ENCODE measurements around the gene CUX1.
"Not testable (repeated sequence)": the region's sequence is repeated elsewhere in the genome, so short reads cannot be mapped to it uniquely, and the experiment has no call there.

Gene CUX1

DNA sequence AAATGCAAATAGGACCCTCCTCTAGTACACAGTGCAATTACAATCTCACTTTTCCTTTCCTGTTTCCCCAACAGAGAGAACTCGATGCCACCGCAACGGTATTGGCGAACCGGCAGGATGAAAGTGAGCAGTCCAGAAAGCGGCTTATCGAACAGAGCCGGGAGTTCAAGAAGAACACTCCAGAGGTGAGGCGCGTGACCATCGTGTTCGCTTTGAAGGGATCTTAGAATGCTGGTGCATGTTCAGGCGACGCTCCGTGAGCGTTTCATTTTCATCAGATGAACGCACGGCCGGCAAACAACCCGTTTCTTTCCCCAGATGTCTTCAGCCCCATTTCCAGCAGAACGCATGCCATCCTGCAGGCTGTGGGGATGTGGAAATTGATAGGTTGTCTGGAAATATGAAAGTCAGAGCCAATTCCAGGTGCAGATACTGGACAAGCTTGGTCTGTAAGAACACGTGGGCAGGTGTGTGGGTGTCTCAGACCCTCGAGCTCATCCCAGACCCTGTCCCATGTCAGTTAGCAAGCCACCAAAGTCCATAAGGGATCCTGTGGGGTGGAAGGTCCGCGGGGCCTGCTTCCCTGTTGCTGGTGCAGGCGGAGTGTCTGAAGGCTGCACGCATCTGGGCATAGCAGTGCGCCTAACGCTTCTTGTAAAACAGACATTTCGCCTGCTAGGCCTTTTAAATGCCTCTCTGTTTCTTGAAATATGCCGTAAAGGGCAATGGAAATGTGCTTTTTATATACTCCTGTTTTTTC is 98.8 kb downstream of the CUX1 start:
- no peak for DNase-seq (ENCODE audit: low spot score)

DNA sequence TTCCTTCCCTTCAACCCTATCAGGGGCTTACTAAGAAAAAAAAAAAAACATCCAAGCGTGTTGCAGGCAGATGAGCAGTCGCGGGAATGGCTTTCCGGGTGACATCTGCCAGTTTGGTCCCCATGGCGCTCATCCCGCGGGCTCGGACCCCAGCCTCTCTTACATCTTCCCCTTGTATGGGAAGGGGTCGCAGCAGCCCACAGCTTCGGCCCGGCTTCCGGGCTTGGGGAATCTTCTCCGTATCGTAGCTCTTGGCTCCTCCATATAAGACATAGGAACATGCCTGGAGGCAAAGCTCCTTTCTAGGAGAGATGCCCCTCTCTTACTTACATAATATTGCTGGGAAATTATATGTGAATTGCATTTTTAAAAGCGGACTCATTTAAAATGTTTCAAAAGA is 99.5 kb downstream of the CUX1 start:
- DNase-seq (ENCODE audit: low spot score): no peak

DNA sequence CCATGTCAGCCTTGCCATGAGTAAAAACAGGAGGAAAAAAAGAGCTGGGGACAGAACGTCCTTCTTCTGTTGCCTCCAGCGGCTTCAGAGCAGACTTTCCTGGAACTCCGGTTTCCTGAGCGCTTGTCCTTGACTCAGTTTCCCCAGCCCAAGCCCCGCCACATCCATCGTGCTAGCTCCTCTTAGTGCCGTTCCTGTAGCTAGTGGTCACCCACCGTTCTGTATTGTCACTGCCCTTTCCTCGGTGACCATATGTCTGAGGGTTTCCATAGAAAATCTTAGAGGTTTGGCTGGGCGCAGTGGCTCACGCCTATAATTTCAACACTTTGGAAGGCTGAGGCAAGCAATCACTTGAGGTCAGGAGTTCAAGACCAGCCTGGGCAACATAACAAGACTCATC is 100.1 kb downstream of the CUX1 start:
- DNase-seq (ENCODE audit: low spot score): no peak

DNA sequence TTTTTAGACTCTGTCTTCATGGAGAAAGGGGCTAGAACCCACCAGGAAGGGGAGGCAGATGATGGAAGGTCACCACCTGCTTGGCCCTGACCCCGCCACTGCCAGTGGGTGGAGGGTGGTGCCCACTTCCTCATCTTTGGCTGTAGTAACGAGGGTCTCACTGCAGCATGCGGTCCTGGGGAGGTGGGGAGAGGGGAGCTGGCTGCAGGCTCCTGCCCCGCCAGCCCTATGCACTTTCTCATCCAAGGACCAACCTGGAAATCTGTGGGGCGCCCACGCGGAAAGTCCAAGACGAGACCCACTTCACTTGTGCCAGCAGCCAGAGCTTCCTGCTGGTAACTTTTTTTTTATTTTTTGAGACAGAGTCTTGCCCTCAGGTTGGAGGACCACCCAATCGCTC is 101.0 kb downstream of the CUX1 start:
- DNase-seq (ENCODE audit: low spot score): no peak

DNA sequence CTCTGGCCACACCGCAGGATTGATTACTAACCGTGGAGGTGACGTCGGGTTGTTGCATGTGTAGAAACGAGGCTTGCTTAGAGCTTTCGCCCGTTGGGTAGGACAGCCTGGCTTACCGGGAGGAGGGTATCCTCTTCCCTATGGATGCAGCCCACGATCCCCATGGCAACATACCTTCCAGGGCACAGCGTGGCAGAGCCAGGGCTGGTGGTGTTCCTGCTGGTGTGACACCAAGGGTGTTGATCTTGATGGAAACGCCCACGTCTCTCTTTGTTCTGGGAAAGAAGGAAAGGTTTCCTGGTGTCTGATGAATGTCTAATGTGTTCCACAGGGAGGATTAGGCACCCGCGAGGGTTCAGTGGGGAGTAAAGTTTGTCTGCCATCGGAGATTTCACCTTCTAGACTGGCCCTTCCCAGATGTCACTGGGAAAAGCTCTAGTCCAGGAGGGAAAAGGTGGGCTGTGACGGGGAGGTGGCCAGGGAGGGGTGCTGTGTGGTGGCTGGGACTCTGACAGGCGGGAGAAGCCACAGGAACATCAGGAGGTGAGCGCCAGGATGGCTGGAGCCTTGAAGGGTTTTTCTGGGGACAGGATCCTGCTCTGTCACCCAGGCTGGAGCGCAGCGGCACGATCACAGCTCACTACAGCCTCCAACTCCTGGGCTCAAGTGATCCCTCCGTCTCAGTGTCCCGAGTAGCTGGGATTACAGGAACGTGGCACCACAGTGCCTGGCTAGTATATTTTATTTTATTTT is 102.1 kb downstream of the CUX1 start:
- DNase-seq (ENCODE audit: low spot score): peak; percentile 47

DNA sequence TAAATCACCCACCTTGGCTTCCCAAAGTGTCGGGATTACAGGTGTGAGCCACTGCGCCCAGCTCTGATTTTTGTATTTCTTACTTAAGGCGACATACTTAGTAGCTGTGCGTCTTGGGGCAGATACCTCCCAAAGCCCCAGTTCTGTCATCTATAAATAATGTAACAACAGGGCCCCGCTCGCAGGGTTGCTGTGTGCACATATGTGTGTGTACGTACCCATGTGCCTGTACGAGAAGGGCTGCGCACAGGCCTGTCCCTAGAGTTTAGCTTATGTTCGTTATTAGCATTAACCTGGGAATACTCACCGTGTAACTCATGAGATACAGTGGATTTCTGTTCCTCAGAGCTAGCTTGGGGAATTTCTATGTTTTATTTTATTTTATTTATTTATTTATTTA is 103.6 kb downstream of the CUX1 start:
- DNase-seq (ENCODE audit: low spot score): no peak

DNA sequence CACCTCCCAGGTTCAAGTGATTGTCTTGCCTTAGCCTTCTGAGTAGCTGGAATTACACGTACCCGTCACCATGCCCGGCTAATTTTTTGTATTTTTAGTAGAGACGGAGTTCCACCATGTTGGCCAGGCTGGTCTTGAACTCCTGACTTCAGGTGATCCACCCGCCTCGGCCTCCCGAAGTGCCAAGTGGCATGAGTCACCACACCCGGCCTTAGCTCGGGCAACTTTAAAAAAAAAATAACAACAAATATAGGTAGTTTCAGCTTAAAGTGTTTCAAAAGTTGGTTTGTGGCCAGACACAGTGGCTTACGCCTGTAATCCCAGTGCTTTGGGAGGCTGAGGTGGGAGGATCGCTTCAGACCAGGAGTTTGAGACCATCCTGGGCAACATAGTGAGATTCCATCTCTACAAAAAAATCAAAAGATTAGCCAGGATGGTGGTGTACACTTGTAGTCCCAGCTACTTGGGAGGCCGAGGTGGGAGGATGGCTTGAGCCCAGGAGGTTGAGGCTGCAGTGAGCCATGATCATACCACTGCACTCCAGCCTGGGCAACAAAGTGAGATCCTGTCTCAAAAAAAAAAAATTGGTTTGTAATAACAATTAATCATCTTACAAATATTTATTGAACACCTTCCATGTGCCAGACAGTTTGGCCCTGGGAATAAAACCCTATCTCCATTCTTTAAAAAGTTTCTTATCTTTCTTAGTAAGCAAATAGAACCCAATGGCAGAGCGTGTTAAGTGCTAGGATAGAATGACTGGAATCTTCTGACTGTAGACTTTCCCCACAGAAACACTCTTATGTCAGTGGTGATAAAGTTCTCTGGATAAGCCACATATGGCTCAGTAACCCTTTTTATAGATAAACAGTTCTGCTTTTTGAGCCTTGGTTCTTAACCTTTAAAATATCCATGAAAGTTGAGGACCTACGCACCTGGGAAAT is 104.4 kb downstream of the CUX1 start:
- DNase-seq (ENCODE audit: low spot score): not testable (repeated sequence)

DNA sequence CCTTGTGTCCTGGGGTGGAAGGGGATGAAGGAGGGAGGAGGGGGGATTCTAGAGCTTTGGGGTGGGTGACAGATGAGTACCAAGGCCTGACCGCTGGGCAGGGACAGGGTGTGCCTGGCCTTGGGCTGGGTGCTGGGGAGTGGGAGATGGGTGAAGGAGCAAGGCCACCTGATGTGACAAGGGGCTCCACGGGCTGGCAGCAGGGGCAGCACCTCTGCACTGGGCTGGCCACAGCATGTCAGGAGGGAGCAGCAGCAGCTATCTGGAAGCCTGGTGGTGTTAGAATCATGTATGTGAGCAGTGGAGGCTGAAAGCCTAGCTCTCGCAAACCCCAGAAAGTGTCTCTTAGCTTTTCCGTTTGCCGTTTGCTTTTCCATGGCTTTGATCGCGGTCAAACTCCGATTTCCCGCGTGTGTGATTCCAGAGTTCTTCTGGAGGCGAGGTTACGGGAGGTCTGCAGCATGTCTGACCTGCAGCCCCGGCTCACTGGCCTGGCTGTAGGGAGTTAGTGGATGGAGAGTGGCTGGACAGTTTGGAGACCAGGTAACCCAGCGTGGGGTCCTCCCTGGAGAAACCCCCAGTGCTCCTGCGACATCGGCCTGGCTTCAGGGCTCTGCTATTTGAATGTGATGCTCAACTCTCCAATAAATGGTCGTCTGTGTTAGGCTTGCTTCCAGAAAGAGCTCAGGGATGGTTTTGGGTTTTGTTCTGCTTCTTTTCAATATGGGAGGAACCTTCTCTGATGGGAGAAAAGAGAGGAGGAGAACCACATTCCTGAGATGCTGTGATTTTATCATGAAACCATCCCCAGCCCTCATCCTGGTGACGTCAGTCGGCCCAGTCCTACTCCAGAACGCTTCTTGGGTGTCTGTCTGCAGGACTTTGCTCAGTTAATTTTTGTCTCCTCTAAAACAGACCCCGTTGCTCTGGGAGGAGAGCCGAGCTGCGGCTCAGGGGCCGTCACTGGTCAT is 105.5 kb downstream of the CUX1 start:
- DNase-seq (ENCODE audit: low spot score): no peak

DNA sequence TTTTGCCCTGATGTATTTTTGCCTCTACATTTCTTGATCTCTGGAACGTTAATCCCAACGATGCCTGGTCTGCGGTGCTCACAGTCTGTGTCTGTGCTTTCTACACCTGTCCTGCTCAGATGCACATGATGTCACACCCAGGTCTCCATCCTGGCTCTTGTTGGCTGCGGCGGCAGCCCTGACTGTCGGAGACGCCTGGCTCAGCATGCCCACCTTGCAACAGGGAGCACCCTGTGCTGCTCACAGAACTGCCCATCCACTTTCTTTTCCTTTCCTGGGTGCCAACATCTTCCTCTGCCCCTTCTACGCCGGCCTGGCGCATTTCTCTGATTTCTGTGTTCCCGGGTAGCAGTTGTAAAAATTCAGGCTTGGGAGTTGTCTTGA is 106.2 kb downstream of the CUX1 start:
- DNase-seq (ENCODE audit: low spot score): no peak

DNA sequence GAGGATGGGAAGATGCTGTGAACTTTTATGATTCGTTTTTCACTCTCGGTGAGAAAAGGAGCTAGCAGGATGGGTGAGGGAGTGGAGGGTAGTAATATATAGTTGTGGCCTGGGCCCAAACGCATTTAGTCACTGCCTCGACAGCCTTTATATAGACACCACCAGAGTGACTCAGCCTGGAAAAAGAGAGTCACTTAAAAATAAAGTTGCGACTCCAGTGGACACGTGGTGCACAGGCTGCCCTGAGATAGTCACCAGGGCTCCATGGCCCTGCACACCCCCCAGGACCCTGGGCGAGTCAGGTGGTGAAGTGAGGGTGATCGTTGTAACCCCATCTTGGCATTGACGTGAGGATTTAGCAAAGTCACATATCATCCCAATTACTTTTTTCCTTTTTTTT is 106.7 kb downstream of the CUX1 start:
- no peak for DNase-seq (ENCODE audit: low spot score)

DNA sequence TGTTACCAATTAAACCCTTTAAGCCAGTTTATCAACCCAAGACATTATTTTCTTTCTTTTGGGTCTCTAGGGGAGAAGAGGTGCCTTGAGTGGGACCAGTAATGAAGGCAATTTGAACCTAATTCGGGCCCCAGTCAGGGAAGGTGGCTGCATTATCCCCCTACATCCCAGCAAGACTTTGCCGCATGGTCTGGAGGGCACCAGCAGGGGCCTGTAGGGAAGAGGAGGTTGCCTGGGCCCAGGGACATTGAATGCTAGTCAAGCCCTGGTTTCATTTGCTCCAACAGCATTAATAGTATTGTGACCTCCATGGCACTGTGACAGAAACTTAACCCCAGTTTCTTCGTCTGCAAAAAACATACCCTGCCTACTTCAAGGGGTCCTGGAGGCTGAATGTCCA is 108.8 kb downstream of the CUX1 start:
- DNase-seq (ENCODE audit: low spot score): no peak

DNA sequence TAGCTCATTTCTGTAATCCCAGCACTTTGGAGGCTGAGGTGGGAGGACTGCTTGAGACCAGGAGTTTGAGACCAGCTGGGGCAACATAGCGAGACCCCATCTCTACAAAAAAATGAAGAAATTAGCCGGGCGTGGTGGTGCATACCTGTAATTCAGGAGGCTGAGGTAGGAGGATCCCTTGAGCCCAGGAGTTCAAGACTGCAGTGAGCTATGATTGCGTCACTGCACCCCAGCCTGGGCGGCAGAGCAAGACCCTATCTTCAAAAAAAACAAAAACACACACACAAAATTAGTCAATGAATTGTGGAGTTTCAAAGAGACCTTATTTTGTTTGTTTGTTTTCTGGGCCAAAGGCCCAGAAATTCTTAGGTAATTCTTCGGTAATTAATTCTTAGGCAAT is 110.0 kb downstream of the CUX1 start:
- no peak for DNase-seq (ENCODE audit: low spot score)

DNA sequence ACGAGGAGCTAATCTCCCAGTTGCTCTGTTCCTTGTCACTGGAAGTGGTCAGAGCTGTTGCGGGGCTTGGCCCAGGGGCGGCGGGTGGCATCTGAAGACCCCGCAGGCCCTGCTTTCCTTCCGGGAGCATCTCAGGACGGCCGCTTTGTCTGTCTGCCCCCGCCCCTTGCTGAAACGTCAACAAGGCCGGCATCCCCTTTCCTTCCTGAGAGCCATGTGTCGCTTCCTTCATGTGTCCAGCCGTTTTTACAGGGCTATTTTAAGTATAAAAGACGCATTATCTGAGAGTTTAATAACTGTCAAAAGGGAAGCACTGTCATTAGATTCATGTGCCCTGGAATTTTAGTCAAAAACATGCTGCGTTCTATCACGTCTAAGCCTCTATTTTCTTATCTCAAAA is 110.4 kb downstream of the CUX1 start:
- DNase-seq (ENCODE audit: low spot score): no peak

DNA sequence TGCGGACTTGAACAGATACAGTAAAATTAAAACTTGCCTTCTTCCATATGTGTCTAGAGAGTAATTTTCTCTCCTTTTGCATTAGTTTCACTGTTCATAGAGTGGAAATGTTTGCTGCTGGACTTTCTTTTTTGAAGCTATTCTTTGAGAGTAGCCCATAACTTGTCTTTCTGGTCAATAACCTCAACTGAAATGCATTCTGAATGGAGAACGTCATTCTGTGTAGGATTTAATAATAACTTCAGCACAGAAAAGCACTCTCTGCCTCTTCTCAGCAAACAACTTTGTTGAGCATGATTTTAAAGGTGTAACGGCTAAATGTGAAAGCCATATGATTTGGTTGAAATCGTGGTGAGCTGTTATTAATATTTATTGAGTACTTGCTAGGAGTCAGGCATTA is 111.8 kb downstream of the CUX1 start:
- no peak for DNase-seq (ENCODE audit: low spot score)

DNA sequence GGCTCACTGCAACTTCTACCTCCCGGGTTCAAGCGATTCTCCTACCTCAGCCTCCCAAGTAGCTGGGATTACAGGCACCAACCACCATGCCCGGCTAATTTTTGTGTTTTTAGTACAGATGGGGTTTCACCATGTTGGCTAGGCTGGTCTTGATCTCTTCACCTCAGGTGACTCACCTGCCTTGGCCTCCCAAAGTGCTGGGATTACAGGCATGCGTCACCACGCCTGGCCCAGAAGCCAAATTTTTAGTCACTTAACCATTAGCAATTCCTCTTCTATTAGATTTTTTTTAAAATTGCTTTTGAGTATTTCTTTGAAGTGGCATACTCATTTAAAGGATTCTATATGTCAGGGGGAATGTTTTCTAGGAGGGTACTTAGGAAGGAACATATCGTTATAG is 112.5 kb downstream of the CUX1 start:
- DNase-seq (ENCODE audit: low spot score): not testable (repeated sequence)

DNA sequence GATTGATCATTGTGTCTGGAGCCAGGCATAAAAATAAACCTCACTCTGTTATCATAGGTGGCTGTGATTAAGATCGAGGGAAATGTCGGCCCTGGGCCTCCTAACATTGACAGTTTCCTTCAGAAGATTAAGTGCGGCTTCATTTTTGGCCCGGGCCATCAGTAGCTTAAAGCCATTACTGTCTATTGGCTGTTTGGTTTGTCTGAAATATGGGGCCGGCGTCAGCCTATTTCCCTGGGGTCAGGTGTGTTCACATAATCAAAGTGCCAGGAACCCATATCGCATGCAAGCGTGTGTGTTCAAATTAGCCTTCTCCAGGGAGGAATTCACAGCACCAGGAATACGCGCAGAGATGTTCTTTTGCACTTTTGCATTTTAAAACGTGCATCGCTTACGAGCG is 114.7 kb downstream of the CUX1 start:
- DNase-seq (ENCODE audit: low spot score): no peak

DNA sequence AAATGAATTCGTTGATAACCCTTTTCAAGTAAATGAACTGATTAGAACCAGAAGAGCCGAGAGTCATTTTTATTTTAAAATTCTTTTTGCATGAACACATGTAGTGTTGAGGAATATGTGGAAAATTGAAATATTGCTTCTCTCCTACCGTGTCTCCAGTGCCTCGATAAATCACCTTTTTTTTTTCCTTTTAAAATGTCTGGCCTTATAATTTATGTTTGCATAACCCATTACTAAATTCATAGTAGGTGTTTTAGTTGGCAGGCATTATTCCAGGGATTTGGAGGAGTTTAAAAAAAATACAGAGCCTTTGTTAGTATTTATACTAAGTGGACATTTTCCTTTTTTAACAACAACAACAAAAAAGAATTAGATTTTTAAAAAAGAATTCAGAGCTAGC is 115.6 kb downstream of the CUX1 start:
- no peak for DNase-seq (ENCODE audit: low spot score)

DNA sequence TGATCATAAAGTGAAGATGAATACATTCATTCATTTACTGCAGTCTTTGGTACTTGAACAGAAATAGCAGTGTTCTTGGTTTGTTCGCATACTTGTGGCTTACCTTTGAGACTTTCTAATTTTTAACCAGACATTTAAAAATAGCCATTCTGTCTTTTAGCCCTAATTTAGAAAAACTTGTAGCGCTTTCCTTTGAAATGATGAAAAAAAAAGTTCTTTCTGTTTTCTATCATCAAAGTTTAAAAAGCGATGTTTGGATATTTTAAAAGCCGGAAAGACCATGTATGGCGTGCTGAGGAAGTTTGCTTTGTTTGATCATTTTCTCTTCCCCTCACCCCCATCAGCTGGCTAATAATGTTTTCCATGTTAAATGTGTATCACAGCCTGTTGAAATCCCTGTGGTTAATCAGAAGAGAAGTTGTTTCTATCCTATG is 116.3 kb downstream of the CUX1 start:
- no peak for DNase-seq (ENCODE audit: low spot score)

DNA sequence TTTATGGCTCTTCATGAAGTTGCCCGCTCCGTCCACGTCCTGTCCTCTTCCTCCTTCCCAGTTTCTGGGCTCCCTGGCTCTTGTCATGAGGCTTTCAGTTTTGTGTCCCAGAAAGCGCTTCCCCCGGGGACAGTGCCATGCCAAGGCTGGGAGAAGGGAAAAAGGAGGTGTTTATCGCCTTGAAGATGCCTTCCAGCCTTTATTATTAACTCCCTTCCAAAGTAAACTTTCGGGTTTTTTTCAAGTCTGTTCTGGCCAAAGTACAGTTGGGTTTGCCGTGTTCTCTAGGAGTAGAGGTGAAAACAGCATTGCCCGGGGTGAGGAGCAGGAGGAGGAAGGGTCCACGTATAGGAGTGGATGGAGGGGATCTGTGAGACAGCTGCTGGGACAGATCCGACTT is 117.2 kb downstream of the CUX1 start:
- DNase-seq (ENCODE audit: low spot score): no peak

DNA sequence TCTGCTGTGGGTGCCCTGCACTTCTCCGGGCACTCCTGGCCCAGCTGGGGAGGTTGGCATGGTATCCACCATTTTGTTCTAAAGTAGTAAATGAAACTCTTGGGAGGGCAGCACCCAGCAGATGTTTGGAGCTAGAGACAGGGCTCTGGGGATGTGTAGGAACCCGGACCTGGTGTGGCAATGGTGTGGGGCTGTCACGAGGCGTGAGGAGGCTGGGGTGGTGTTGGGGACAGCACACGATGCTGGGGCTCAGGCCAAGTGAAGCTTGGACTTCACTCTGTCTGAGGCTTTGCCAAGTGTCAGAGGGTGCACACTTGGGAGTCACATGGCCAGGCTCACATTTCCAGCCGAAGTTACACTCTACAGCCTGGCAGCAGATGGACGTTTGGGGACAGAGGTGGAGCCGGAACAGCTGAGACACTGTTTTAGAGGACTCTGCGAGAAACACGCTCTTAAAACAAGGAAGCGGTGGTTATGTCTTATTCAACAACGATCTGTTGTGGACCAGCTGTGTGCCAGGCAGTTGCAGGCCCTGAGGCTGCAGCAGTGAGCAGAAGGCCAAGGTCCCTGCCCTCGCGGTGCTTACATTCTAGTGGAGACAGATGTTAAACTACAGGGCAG is 118.2 kb downstream of the CUX1 start:
- DNase-seq (ENCODE audit: low spot score): no peak

DNA sequence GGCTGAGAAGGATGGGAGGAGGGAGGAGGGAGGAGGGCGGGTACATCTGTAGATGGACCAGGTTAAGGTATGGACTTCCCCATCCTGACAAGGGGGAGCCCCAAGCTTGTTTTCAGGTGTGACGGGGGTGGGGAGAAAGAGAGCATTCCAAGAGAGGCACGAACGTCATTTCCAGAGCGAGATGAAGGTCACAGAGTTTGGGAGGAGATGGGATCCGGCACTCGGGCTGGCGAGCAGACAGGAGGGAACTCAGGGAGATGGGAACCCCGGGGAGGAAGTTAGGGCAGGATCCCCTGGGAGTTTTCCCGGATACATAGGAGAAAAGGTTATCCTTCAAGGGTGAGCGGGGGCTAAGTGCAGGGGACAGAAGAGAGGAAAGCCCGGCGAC is 118.8 kb downstream of the CUX1 start:
- no peak for DNase-seq (ENCODE audit: low spot score)

Data from putamen (tissue), 1 donor.